HG02642 (cell line): ENCODE measurements around the gene TPD52L3.
A peak's percentile ranks its signal among the peaks of the same experiment; 100 is the strongest.

Source experiments
- ATAC-seq: cut with Tn5 transposase; IDR thresholded peaks from one replicate; pipeline ENCODE4 v1.9.1; 2021; ENCODE audit warnings: mild to moderate bottlenecking; ENCODE audit not compliant: unreplicated experiment, poor library complexity

The TPD52L3 gene

GRCh38 chr9:6328103-6328502 lies at the start of gene TPD52L3:
TSS of gene TPD52L3 (plus strand) at chr9:6328375. CDS start at chr9:6328596, 221 bp downstream.
- ATAC-seq: no peak

- no peak for ATAC-seq
Measured at GRCh38 chr9:6301858-6302257, 26.3 kb upstream of the TPD52L3 start.

- ATAC-seq: no peak
Measured at GRCh38 chr9:6302417-6302816, 25.8 kb upstream of the TPD52L3 start.

GRCh38 chr9:6304232-6304631 lies 23.9 kb upstream of the TPD52L3 start:
- ATAC-seq: no peak

- ATAC-seq: no peak
Measured at GRCh38 chr9:6305954-6306563, 22.1 kb upstream of the TPD52L3 start.

GRCh38 chr9:6307551-6308096 lies 20.6 kb upstream of the TPD52L3 start:
- ATAC-seq: no peak

- no peak for ATAC-seq
Measured at GRCh38 chr9:6330958-6331634, 2.9 kb downstream of the TPD52L3 start.

- ATAC-seq: no peak
Measured at GRCh38 chr9:6334305-6334704, 6.1 kb downstream of the TPD52L3 start.

GRCh38 chr9:6348766-6349165 lies 20.6 kb downstream of the TPD52L3 start:
- ATAC-seq: no peak

GRCh38 chr9:6351737-6352136 lies 23.6 kb downstream of the TPD52L3 start:
- no peak for ATAC-seq

- ATAC-seq: peak; percentile 78
Measured at GRCh38 chr9:6354072-6354686, 26.0 kb downstream of the TPD52L3 start.

- ATAC-seq: no peak
Measured at GRCh38 chr9:6355728-6356127, 27.6 kb downstream of the TPD52L3 start.

- ATAC-seq: no peak
Measured at GRCh38 chr9:6356441-6356840, 28.3 kb downstream of the TPD52L3 start.

- no peak for ATAC-seq
Measured at GRCh38 chr9:6356904-6357303, 28.7 kb downstream of the TPD52L3 start.

GRCh38 chr9:6367128-6367890 lies 39.1 kb downstream of the TPD52L3 start:
- ATAC-seq: no peak

GRCh38 chr9:6368831-6369230 lies 40.7 kb downstream of the TPD52L3 start:
- no peak for ATAC-seq
